Measurements from ENCODE around the gene TNFSF12. TPM values are rescaled to one million over a fixed set of nuclear protein-coding genes. Genes with fewer than 3 reads are reported as not detected.
A peak's percentile ranks its signal among the peaks of the same experiment; 100 is the strongest.

Gene TNFSF12
- polyA plus RNA-seq, 3 donors = 37.7 to 98.3 (median 50.2) TPM

GRCh38 chr17:7555320-7555948 is 6.6 kb downstream of the TNFSF12 start:
- WGBS (ENCODE audit: insufficient coverage) = 53% methylated on average over 10 of the region's 10 CpGs

GRCh38 chr17:7556627-7557026 is 7.8 kb downstream of the TNFSF12 start:
- Histone ChIP-seq H3K9ac (ENCODE audit: insufficient read depth, low read length, poor library complexity, severe bottlenecking) (no peak overlapping the region), H3K4me2 (replicated peaks; ENCODE audit: extremely low read depth, low read length, poor library complexity, severe bottlenecking) (no peak overlapping the region), H3K4me1 (ENCODE audit: control insufficient read depth in 1 of 2, insufficient read depth in 2 of 2, low read length in 2 of 2) (peaks cover 82 to 88% of the 10 kb centered on the region in 2 donors), H3K79me2 (ENCODE audit: insufficient read depth, low read length) (peaks cover 47% of the 10 kb centered on the region), H3K4me3 (replicated peaks in 1 of 3; ENCODE audit: low read depth in 2 of 3, low read length in 3 of 3) (no peak overlapping the region), H3K36me3 (replicated peaks in 1 of 2; ENCODE audit: control insufficient read depth in 1 of 2, insufficient read depth in 2 of 2, low read length in 2 of 2) (peaks cover 4 to 11% of the 10 kb centered on the region in 2 donors), H3K27me3 (ENCODE audit: control insufficient read depth in 2 of 2, insufficient read depth in 2 of 2, low read length in 2 of 2) (no peaks in the 10 kb centered on the region), H3K27ac (ENCODE audit: low read depth in 1 of 2, low read length in 2 of 2) (peak overlapping the region; percentile 90 to 92), H4K20me1 (ENCODE audit: insufficient read depth, low read length) (peaks cover 18% of the 10 kb centered on the region), H3K9me3 (replicated peaks in 1 of 2; ENCODE audit: control insufficient read depth in 1 of 2, insufficient read depth in 1 of 2, low read length in 2 of 2) (no peaks in the 10 kb centered on the region), H2AFZ (ENCODE audit: insufficient read depth, low read depth, low read length, poor library complexity, severe bottlenecking) (no peak overlapping the region)
- Mint-ChIP-seq H3K4me3 (peak overlapping the region in 1 of 2 donors; percentile 3), H3K27me3 (ENCODE audit: low read depth in 3 of 3) (peaks cover 0 to 8% (median 7%) of the 10 kb centered on the region in 3 donors), H3K36me3 (peaks cover 35 to 44% of the 10 kb centered on the region in 2 donors), H3K9me3 (peaks cover 0 to 3% (median 0%) of the 10 kb centered on the region in 7 donors), H3K4me1 (peaks cover 81% of the 10 kb centered on the region), H3K27ac (peak overlapping the region in 6 of 7 donors; percentile 62 to 98 (median 79))
- no peak for TF ChIP-seq CTCF (IDR thresholded peaks at IDR 0.05)
- intact Hi-C loops (cut with micrococcal nuclease) = no loop called here
- no peak for DNase-seq
- WGBS (ENCODE audit: insufficient coverage) = 95% methylated on average over 11 of the region's 12 CpGs

More at GRCh38 chr17:7555320-7555948, 6.6 kb downstream of the TNFSF12 start:
- H3K9me3 ChIP-seq (replicated peaks in 1 of 2; ENCODE audit: control insufficient read depth in 1 of 2, insufficient read depth in 1 of 2, low read length in 2 of 2) = no peaks in the 10 kb centered on the region
- Mint-ChIP-seq H3K4me1 (peaks cover 83% of the 10 kb centered on the region), H3K27ac (peak overlapping the region in 5 of 7 donors; percentile 21 to 69 (median 57)), H3K4me3 (no peak overlapping the region), H3K9me3 (peaks cover 0 to 3% (median 0%) of the 10 kb centered on the region in 7 donors), H3K36me3 (peaks cover 39 to 46% of the 10 kb centered on the region in 2 donors), H3K27me3 (ENCODE audit: low read depth in 3 of 3) (peaks cover 0 to 8% (median 7%) of the 10 kb centered on the region in 3 donors)
- no peak overlapping the region for H3K9ac ChIP-seq (ENCODE audit: insufficient read depth, low read length, poor library complexity, severe bottlenecking)
- H3K27me3 ChIP-seq (ENCODE audit: control insufficient read depth in 2 of 2, insufficient read depth in 2 of 2, low read length in 2 of 2) = no peaks in the 10 kb centered on the region
- no peak overlapping the region for H3K4me3 ChIP-seq (replicated peaks in 1 of 3; ENCODE audit: low read depth in 2 of 3, low read length in 3 of 3)
- peaks cover 83 to 88% of the 10 kb centered on the region in 2 donors for H3K4me1 ChIP-seq (ENCODE audit: control insufficient read depth in 1 of 2, insufficient read depth in 2 of 2, low read length in 2 of 2)
- peaks cover 4% of the 10 kb centered on the region in 2 donors for H3K36me3 ChIP-seq (replicated peaks in 1 of 2; ENCODE audit: control insufficient read depth in 1 of 2, insufficient read depth in 2 of 2, low read length in 2 of 2)
- DNase-seq = no peak
- H3K4me2 ChIP-seq (replicated peaks; ENCODE audit: extremely low read depth, low read length, poor library complexity, severe bottlenecking) = no peak overlapping the region
- intact Hi-C loops (cut with micrococcal nuclease) = no loop called here
- peaks cover 6% of the 10 kb centered on the region for H4K20me1 ChIP-seq (ENCODE audit: insufficient read depth, low read length)
- H3K79me2 ChIP-seq (ENCODE audit: insufficient read depth, low read length) = peaks cover 48% of the 10 kb centered on the region
- no peak overlapping the region for H2AFZ ChIP-seq (ENCODE audit: insufficient read depth, low read depth, low read length, poor library complexity, severe bottlenecking)
- TF ChIP-seq CTCF (IDR thresholded peaks at IDR 0.05) = no peak
- no peak overlapping the region for H3K27ac ChIP-seq (ENCODE audit: low read depth in 1 of 2, low read length in 2 of 2)
